HG02870 (cell line): ENCODE results near the gene SPOCK2.
"Not testable (repeated sequence)": the region's sequence is repeated elsewhere in the genome, so short reads cannot be mapped to it uniquely, and the experiment has no call there.

Experiments used
- ATAC-seq: cut with Tn5 transposase; IDR thresholded peaks from one replicate; pipeline ENCODE4 v1.9.1; 2021; ENCODE audit warnings: mild to moderate bottlenecking, moderate library complexity; ENCODE audit not compliant: unreplicated experiment

The SPOCK2 gene

GRCh38 chr10:72087969-72088888, at the start of gene SPOCK2:
SPOCK2 (minus strand) TSS chr10:72088551; CDS start chr10:72088328, 223 bp downstream.
- no peak for ATAC-seq

- ATAC-seq, result no peak
These were observed 49.2 kb upstream of the SPOCK2 start for GRCh38 chr10:72137583-72137982.

GRCh38 chr10:72136225-72136624, 47.9 kb upstream of the SPOCK2 start:
- not testable (repeated sequence) for ATAC-seq

GRCh38 chr10:72134785-72135767, 46.7 kb upstream of the SPOCK2 start:
- no peak for ATAC-seq

GRCh38 chr10:72133517-72133916, 45.2 kb upstream of the SPOCK2 start:
- ATAC-seq, result peak; percentile 80

- ATAC-seq, result no peak
These were observed 44.5 kb upstream of the SPOCK2 start for GRCh38 chr10:72132854-72133253.

- ATAC-seq, result no peak
These were observed 39.2 kb upstream of the SPOCK2 start for GRCh38 chr10:72127571-72127970.

GRCh38 chr10:72126872-72127232, 38.5 kb upstream of the SPOCK2 start:
- no peak for ATAC-seq

GRCh38 chr10:72126184-72126871, 38.0 kb upstream of the SPOCK2 start:
- no peak for ATAC-seq

GRCh38 chr10:72124989-72125388, 36.6 kb upstream of the SPOCK2 start:
- no peak for ATAC-seq

- no peak for ATAC-seq
These were observed 36.0 kb upstream of the SPOCK2 start for GRCh38 chr10:72124381-72124780.

- no peak for ATAC-seq
These were observed 35.3 kb upstream of the SPOCK2 start for GRCh38 chr10:72123616-72124015.

GRCh38 chr10:72122221-72122620, 33.9 kb upstream of the SPOCK2 start:
- ATAC-seq, result no peak

GRCh38 chr10:72121389-72121788, 33.0 kb upstream of the SPOCK2 start:
- no peak for ATAC-seq

- ATAC-seq, result no peak
These were observed 28.0 kb upstream of the SPOCK2 start for GRCh38 chr10:72116372-72116771.

GRCh38 chr10:72114706-72115450, 26.5 kb upstream of the SPOCK2 start:
- no peak for ATAC-seq

GRCh38 chr10:72110673-72111401, 22.5 kb upstream of the SPOCK2 start:
- ATAC-seq, result no peak

GRCh38 chr10:72109636-72110157, 21.3 kb upstream of the SPOCK2 start:
- no peak for ATAC-seq
